Measurements from ENCODE around the gene WNT1.

The WNT1 gene

GRCh38 chr12:48999371-49000131 is 21.4 kb downstream of the WNT1 start, which contains the start of gene DDN:
Gene DDN, minus strand, starts transcription at chr12:48999375. Its CDS starts 88 bp downstream, at chr12:48999287.
- H3K4me1 Mint-ChIP-seq, result peaks cover 56% of the 10 kb centered on the region
- peaks cover 38% of the 10 kb centered on the region for H3K36me3 Mint-ChIP-seq
- peaks cover 35% of the 10 kb centered on the region for H3K27me3 Mint-ChIP-seq
- no peaks in the 10 kb centered on the region for H3K9me3 Mint-ChIP-seq
- ATAC-seq, result peak; percentile 61
- H3K4me3 Mint-ChIP-seq, result peak within 1 kb of the TSS; percentile 81
- peak within 1 kb of the TSS; percentile 48 for H3K27ac Mint-ChIP-seq

- Mint-ChIP-seq H3K36me3 (peaks cover 46% of the 10 kb centered on the region), H3K4me3 (no peak overlapping the region)
Observed at GRCh38 chr12:49000346-49000745, 22.2 kb downstream of the WNT1 start.

GRCh38 chr12:49008943-49009342 is 30.8 kb downstream of the WNT1 start:
- H3K4me1 Mint-ChIP-seq, result peaks cover 7% of the 10 kb centered on the region
- no peak overlapping the region for H3K27ac Mint-ChIP-seq
- no peaks in the 10 kb centered on the region for H3K9me3 Mint-ChIP-seq
- ATAC-seq, result no peak
- peaks cover 67% of the 10 kb centered on the region for H3K36me3 Mint-ChIP-seq
- H3K27me3 Mint-ChIP-seq, result no peaks in the 10 kb centered on the region
- no peak overlapping the region for H3K4me3 Mint-ChIP-seq

More at GRCh38 chr12:49000346-49000745, 22.2 kb downstream of the WNT1 start:
- Mint-ChIP-seq H3K27ac (no peak overlapping the region), H3K9me3 (no peaks in the 10 kb centered on the region), H3K4me1 (peaks cover 51% of the 10 kb centered on the region), H3K27me3 (peaks cover 27% of the 10 kb centered on the region)
- ATAC-seq, result no peak

- no peak for ATAC-seq
- Mint-ChIP-seq H3K36me3 (peaks cover 54% of the 10 kb centered on the region), H3K27me3 (no peaks in the 10 kb centered on the region), H3K4me1 (peaks cover 7% of the 10 kb centered on the region), H3K4me3 (no peak overlapping the region), H3K9me3 (no peaks in the 10 kb centered on the region), H3K27ac (no peak overlapping the region)
Observed at GRCh38 chr12:49010092-49010668, 32.1 kb downstream of the WNT1 start.

- no peak for ATAC-seq
- H3K27ac Mint-ChIP-seq, result no peak overlapping the region
- H3K36me3 Mint-ChIP-seq, result peaks cover 58% of the 10 kb centered on the region
- H3K4me3 Mint-ChIP-seq, result no peak overlapping the region
- H3K27me3 Mint-ChIP-seq, result no peaks in the 10 kb centered on the region
- peaks cover 30% of the 10 kb centered on the region for H3K4me1 Mint-ChIP-seq
- no peaks in the 10 kb centered on the region for H3K9me3 Mint-ChIP-seq
Observed at GRCh38 chr12:49012739-49013138, 34.6 kb downstream of the WNT1 start.

GRCh38 chr12:49013428-49013827 is 35.3 kb downstream of the WNT1 start:
- H3K9me3 Mint-ChIP-seq, result no peaks in the 10 kb centered on the region
- H3K27me3 Mint-ChIP-seq, result no peaks in the 10 kb centered on the region
- ATAC-seq, result no peak
- H3K27ac Mint-ChIP-seq, result no peak overlapping the region
- H3K36me3 Mint-ChIP-seq, result peaks cover 51% of the 10 kb centered on the region
- H3K4me1 Mint-ChIP-seq, result peaks cover 29% of the 10 kb centered on the region
- H3K4me3 Mint-ChIP-seq, result no peak overlapping the region

GRCh38 chr12:49014547-49014946 is 36.4 kb downstream of the WNT1 start:
- H3K4me1 Mint-ChIP-seq, result peaks cover 36% of the 10 kb centered on the region
- H3K4me3 Mint-ChIP-seq, result no peak overlapping the region
- no peaks in the 10 kb centered on the region for H3K9me3 Mint-ChIP-seq
- H3K27ac Mint-ChIP-seq, result no peak overlapping the region
- ATAC-seq, result no peak
- H3K36me3 Mint-ChIP-seq, result peaks cover 40% of the 10 kb centered on the region
- no peaks in the 10 kb centered on the region for H3K27me3 Mint-ChIP-seq

- H3K27ac Mint-ChIP-seq, result no peak overlapping the region
- H3K4me3 Mint-ChIP-seq, result no peak overlapping the region
- H3K36me3 Mint-ChIP-seq, result peaks cover 34% of the 10 kb centered on the region
- no peak for ATAC-seq
- no peaks in the 10 kb centered on the region for H3K9me3 Mint-ChIP-seq
- peaks cover 43% of the 10 kb centered on the region for H3K4me1 Mint-ChIP-seq
- H3K27me3 Mint-ChIP-seq, result no peaks in the 10 kb centered on the region
Observed at GRCh38 chr12:49015196-49015595, 37.1 kb downstream of the WNT1 start.

GRCh38 chr12:49017891-49018260 is 39.8 kb downstream of the WNT1 start:
- no peaks in the 10 kb centered on the region for H3K27me3 Mint-ChIP-seq
- peaks cover 37% of the 10 kb centered on the region for H3K36me3 Mint-ChIP-seq
- H3K27ac Mint-ChIP-seq, result peak overlapping the region; percentile 99
- no peaks in the 10 kb centered on the region for H3K9me3 Mint-ChIP-seq
- peaks cover 43% of the 10 kb centered on the region for H3K4me1 Mint-ChIP-seq
- peak; percentile 21 for ATAC-seq
- H3K4me3 Mint-ChIP-seq, result peak overlapping the region; percentile 99

- Mint-ChIP-seq H3K4me1 (peaks cover 43% of the 10 kb centered on the region), H3K27me3 (no peaks in the 10 kb centered on the region), H3K4me3 (peak within 1 kb of the TSS; percentile 99), H3K27ac (peak within 1 kb of the TSS; percentile 99), H3K36me3 (peaks cover 44% of the 10 kb centered on the region), H3K9me3 (no peaks in the 10 kb centered on the region)
- ATAC-seq, result peak; percentile 96
Observed at GRCh38 chr12:49018261-49019119, 40.4 kb downstream of the WNT1 start, which contains the start of gene PRKAG1. Gene PRKAG1, minus strand, starts transcription at chr12:49018776. Its CDS starts 36 bp downstream, at chr12:49018740.

GRCh38 chr12:49019120-49019430 is 41.0 kb downstream of the WNT1 start:
- peak overlapping the region; percentile 99 for H3K27ac Mint-ChIP-seq
- peaks cover 43% of the 10 kb centered on the region for H3K4me1 Mint-ChIP-seq
- ATAC-seq, result peak; percentile 70
- peak overlapping the region; percentile 99 for H3K4me3 Mint-ChIP-seq
- no peaks in the 10 kb centered on the region for H3K27me3 Mint-ChIP-seq
- H3K9me3 Mint-ChIP-seq, result no peaks in the 10 kb centered on the region
- peaks cover 45% of the 10 kb centered on the region for H3K36me3 Mint-ChIP-seq

GRCh38 chr12:49019443-49020324 is 41.6 kb downstream of the WNT1 start:
- Mint-ChIP-seq H3K27me3 (no peaks in the 10 kb centered on the region), H3K36me3 (peaks cover 52% of the 10 kb centered on the region), H3K27ac (peak overlapping the region; percentile 99), H3K9me3 (no peaks in the 10 kb centered on the region), H3K4me3 (peak overlapping the region; percentile 68), H3K4me1 (peaks cover 43% of the 10 kb centered on the region)
- no peak for ATAC-seq

GRCh38 chr12:49020441-49020840 is 42.3 kb downstream of the WNT1 start:
- Mint-ChIP-seq H3K27ac (peak overlapping the region; percentile 99), H3K4me1 (peaks cover 43% of the 10 kb centered on the region)

GRCh38 chr12:49021292-49021915 is 43.3 kb downstream of the WNT1 start:
- H3K9me3 Mint-ChIP-seq, result no peaks in the 10 kb centered on the region
- no peak for ATAC-seq
- no peak overlapping the region for H3K4me3 Mint-ChIP-seq
- no peaks in the 10 kb centered on the region for H3K27me3 Mint-ChIP-seq
- peaks cover 58% of the 10 kb centered on the region for H3K36me3 Mint-ChIP-seq
- peaks cover 34% of the 10 kb centered on the region for H3K4me1 Mint-ChIP-seq
- H3K27ac Mint-ChIP-seq, result no peak overlapping the region

More at GRCh38 chr12:49020441-49020840, 42.3 kb downstream of the WNT1 start:
- ATAC-seq, result no peak
- H3K27me3 Mint-ChIP-seq, result no peaks in the 10 kb centered on the region
- no peak overlapping the region for H3K4me3 Mint-ChIP-seq
- H3K9me3 Mint-ChIP-seq, result no peaks in the 10 kb centered on the region
- peaks cover 57% of the 10 kb centered on the region for H3K36me3 Mint-ChIP-seq

All from stimulated activated memory B cell treated with anti-CD40 and anti-IgM and Interleukin-4, amounts not matched to agents 10 μg/mL and 1 μg/mL and 100 μg/mL, for 72 hours (primary cell).